Globus pallidus (tissue), 1 donor: ENCODE results near the gene RBM5.

ENCODE experiments used
- DNase-seq: peaks from one replicate; pipeline ENCODE4 v3.0.0-alpha.2; 2015; ENCODE audit warnings: low spot score

RBM5 gene

GRCh38 chr3:50139308-50139707, 50.6 kb downstream of the RBM5 start:
- DNase-seq, result no peak

- DNase-seq, result no peak
These were observed 51.2 kb downstream of the RBM5 start for GRCh38 chr3:50139718-50140423.

GRCh38 chr3:50140990-50141389, 52.3 kb downstream of the RBM5 start:
- DNase-seq, result no peak

GRCh38 chr3:50146316-50146901, 57.7 kb downstream of the RBM5 start:
- DNase-seq, result no peak

- no peak for DNase-seq
These were observed 58.3 kb downstream of the RBM5 start for GRCh38 chr3:50147016-50147415.

- no peak for DNase-seq
These were observed 58.7 kb downstream of the RBM5 start for GRCh38 chr3:50147447-50147846.

- DNase-seq, result no peak
These were observed 59.1 kb downstream of the RBM5 start for GRCh38 chr3:50147861-50148260.

- DNase-seq, result no peak
These were observed 61.7 kb downstream of the RBM5 start for GRCh38 chr3:50150404-50150750.

- DNase-seq, result no peak
These were observed 62.4 kb downstream of the RBM5 start for GRCh38 chr3:50150863-50151686.

- DNase-seq, result no peak
These were observed 63.0 kb downstream of the RBM5 start for GRCh38 chr3:50151728-50152127.

GRCh38 chr3:50153782-50154475, 65.2 kb downstream of the RBM5 start:
- DNase-seq, result no peak

- no peak for DNase-seq
These were observed 65.7 kb downstream of the RBM5 start for GRCh38 chr3:50154476-50154839.

- no peak for DNase-seq
These were observed 66.2 kb downstream of the RBM5 start, which contains the start of gene SEMA3F for GRCh38 chr3:50154840-50155490. SEMA3F (plus strand) TSS chr3:50155324; CDS start chr3:50159623, 4,299 bp downstream.

GRCh38 chr3:50155491-50155878, 66.8 kb downstream of the RBM5 start:
- no peak for DNase-seq

GRCh38 chr3:50155891-50156290, 67.2 kb downstream of the RBM5 start:
- no peak for DNase-seq

- no peak for DNase-seq
These were observed 68.1 kb downstream of the RBM5 start for GRCh38 chr3:50156549-50157493.

GRCh38 chr3:50157827-50158529, 69.3 kb downstream of the RBM5 start:
- no peak for DNase-seq

GRCh38 chr3:50158530-50159146, 69.9 kb downstream of the RBM5 start:
- no peak for DNase-seq

- no peak for DNase-seq
These were observed 71.9 kb downstream of the RBM5 start for GRCh38 chr3:50160561-50160983.

GRCh38 chr3:50161320-50161719, 72.6 kb downstream of the RBM5 start:
- DNase-seq, result no peak
